Parathyroid adenoma (tissue), 2 donors: ENCODE data around the gene ZNF398.

Experiments
- H2AFZ ChIP-seq: fragments of 300-600 bp; sonication (generic); one replicate; pipeline ENCODE4 v1.7.0; 2017; ENCODE audit warnings: antibody characterized with exemption, mild to moderate bottlenecking
- H3K27ac ChIP-seq: fragments of 300-600 bp; sonication (generic); one replicate; pipeline ENCODE4 v1.7.0; 2017
- H3K27me3 ChIP-seq: fragments of 300-600 bp; sonication (generic); one replicate; pipeline ENCODE4 v1.7.0; 2017; ENCODE audit warnings: low read length; ENCODE audit not compliant: control insufficient read depth, insufficient read depth
- H3K36me3 ChIP-seq: fragments of 300-600 bp; sonication (generic); one replicate; pipeline ENCODE4 v1.7.0; 2017; ENCODE audit warnings: low read length; ENCODE audit not compliant: control insufficient read depth, insufficient read depth
- H3K4me1 ChIP-seq: fragments of 300-600 bp; sonication (generic); one replicate; pipeline ENCODE4 v1.7.0; 2017; ENCODE audit warnings: control low read depth
- H3K4me2 ChIP-seq: fragments of 300-600 bp; sonication (generic); one replicate; pipeline ENCODE4 v1.7.0; 2017; ENCODE audit warnings: low read length
- H3K4me3 ChIP-seq: fragments of 300-600 bp; sonication (generic); one replicate; pipeline ENCODE4 v1.7.0; 2017; ENCODE audit warnings: low read depth, low read length
- H3K79me2 ChIP-seq: fragments of 300-600 bp; sonication (generic); one replicate; pipeline ENCODE4 v1.7.0; 2017; ENCODE audit warnings: control low read depth
- H3K9ac ChIP-seq: fragments of 300-600 bp; sonication (generic); one replicate; pipeline ENCODE4 v1.7.0; 2017; ENCODE audit warnings: mild to moderate bottlenecking
- H3K9me3 ChIP-seq: fragments of 300-600 bp; sonication (generic); one replicate; pipeline ENCODE4 v1.7.0; 2017; ENCODE audit warnings: low read length; ENCODE audit not compliant: control insufficient read depth
- TF ChIP-seq, protein P1 (sequence below): fragments of 300-600 bp; sonication (generic); IDR thresholded peaks from one replicate; pipeline ENCODE4 v1.7.0; 2017; ENCODE audit warnings: antibody characterized with exemption, mild to moderate bottlenecking
- donor health status: primary hyperparathyroidism.

The ZNF398 gene

GRCh38 chr7:149226840-149227494 lies 79.7 kb downstream of the ZNF398 start:
- no peak overlapping the region for H3K27ac ChIP-seq
- H3K9ac ChIP-seq = no peak overlapping the region
- no peaks in the 10 kb centered on the region for H3K27me3 ChIP-seq
- no peaks in the 10 kb centered on the region for H3K36me3 ChIP-seq
- TF ChIP-seq, protein P1, sequence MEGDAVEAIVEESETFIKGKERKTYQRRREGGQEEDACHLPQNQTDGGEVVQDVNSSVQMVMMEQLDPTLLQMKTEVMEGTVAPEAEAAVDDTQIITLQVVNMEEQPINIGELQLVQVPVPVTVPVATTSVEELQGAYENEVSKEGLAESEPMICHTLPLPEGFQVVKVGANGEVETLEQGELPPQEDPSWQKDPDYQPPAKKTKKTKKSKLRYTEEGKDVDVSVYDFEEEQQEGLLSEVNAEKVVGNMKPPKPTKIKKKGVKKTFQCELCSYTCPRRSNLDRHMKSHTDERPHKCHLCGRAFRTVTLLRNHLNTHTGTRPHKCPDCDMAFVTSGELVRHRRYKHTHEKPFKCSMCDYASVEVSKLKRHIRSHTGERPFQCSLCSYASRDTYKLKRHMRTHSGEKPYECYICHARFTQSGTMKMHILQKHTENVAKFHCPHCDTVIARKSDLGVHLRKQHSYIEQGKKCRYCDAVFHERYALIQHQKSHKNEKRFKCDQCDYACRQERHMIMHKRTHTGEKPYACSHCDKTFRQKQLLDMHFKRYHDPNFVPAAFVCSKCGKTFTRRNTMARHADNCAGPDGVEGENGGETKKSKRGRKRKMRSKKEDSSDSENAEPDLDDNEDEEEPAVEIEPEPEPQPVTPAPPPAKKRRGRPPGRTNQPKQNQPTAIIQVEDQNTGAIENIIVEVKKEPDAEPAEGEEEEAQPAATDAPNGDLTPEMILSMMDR = no peak
- H3K4me3 ChIP-seq = no peak overlapping the region
- H3K9me3 ChIP-seq = no peaks in the 10 kb centered on the region
- no peak overlapping the region for H3K4me2 ChIP-seq
- H3K4me1 ChIP-seq = no peaks in the 10 kb centered on the region
- no peaks in the 10 kb centered on the region for H3K79me2 ChIP-seq
- H2AFZ ChIP-seq = no peak overlapping the region

DNA sequence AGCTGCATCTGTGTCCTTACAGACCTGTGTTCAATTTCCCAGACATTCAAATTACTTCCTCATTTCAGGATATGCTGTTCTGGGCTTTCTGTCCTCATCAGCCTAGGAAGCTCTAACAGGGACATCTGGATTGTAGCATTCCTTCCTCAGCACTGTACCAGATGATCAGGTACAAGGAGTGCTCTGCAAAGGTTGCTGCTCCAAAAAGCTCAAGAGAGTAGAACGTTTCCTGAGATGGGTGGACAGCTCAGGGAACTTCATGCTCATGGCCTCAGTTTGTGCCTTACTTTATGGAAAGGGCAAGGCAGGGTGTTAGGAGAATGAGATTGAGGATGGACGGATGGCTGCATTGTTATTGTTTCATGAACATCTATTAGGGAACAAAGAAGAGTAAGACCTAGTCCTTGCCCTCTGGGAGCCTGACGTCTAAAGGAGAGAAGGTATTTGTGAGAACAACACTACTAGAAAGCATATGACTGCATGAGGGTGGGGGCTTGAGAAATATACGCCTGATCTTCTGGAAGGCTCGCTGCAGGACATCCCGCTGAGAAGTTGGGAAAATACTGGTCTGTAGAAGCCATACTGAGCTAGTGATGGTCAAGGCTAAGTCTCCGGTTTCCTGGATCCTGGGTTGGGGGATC lies 81.7 kb downstream of the ZNF398 start:
- Histone ChIP-seq H3K4me3 (no peak overlapping the region), H2AFZ (no peak overlapping the region), H3K9ac (no peak overlapping the region), H3K27ac (no peak overlapping the region), H3K27me3 (no peaks in the 10 kb centered on the region), H3K4me1 (no peaks in the 10 kb centered on the region), H3K4me2 (no peak overlapping the region), H3K79me2 (no peaks in the 10 kb centered on the region), H3K9me3 (no peaks in the 10 kb centered on the region), H3K36me3 (no peaks in the 10 kb centered on the region)
- TF ChIP-seq, protein P1 = no peak

DNA sequence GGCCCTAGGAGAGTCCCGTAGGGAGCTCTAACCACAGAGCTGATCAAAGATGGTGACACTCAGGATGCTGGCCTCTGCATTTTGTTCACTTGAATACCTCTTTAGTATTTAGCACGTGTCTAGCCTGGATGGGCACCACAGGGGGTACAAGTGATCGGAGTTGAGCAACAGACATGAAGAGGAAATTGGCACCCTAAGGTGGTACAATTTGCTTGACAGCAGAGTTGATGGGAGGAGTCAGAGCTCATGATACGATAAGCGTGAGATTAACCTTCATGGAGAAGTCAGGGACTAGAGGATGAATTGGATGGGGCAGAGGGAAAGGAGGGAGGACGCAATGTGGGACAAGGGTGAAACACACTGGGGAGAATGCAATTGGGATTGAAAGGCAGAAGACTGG lies 82.3 kb downstream of the ZNF398 start:
- no peaks in the 10 kb centered on the region for H3K36me3 ChIP-seq
- no peak overlapping the region for H2AFZ ChIP-seq
- H3K27me3 ChIP-seq = no peaks in the 10 kb centered on the region
- no peak overlapping the region for H3K27ac ChIP-seq
- no peaks in the 10 kb centered on the region for H3K9me3 ChIP-seq
- H3K9ac ChIP-seq = no peak overlapping the region
- no peaks in the 10 kb centered on the region for H3K4me1 ChIP-seq
- H3K4me3 ChIP-seq = no peak overlapping the region
- TF ChIP-seq, protein P1 = no peak
- no peak overlapping the region for H3K4me2 ChIP-seq
- H3K79me2 ChIP-seq = no peaks in the 10 kb centered on the region

GRCh38 chr7:149232362-149232761 lies 85.1 kb downstream of the ZNF398 start:
- H3K9ac ChIP-seq = no peak overlapping the region
- no peak overlapping the region for H2AFZ ChIP-seq
- no peaks in the 10 kb centered on the region for H3K4me1 ChIP-seq
- no peak overlapping the region for H3K4me3 ChIP-seq
- no peaks in the 10 kb centered on the region for H3K9me3 ChIP-seq
- H3K79me2 ChIP-seq = no peaks in the 10 kb centered on the region
- H3K27me3 ChIP-seq = no peaks in the 10 kb centered on the region
- H3K4me2 ChIP-seq = no peak overlapping the region
- H3K27ac ChIP-seq = no peak overlapping the region
- H3K36me3 ChIP-seq = no peaks in the 10 kb centered on the region
- TF ChIP-seq, protein P1 = no peak
